GM18909 (cell line): ENCODE results near the gene TMEM234.

Source experiments
- ATAC-seq: cut with Tn5 transposase; IDR thresholded peaks from one replicate; pipeline ENCODE4 v1.9.1; 2021; ENCODE audit warnings: mild to moderate bottlenecking; ENCODE audit not compliant: unreplicated experiment, poor library complexity

Gene TMEM234

DNA sequence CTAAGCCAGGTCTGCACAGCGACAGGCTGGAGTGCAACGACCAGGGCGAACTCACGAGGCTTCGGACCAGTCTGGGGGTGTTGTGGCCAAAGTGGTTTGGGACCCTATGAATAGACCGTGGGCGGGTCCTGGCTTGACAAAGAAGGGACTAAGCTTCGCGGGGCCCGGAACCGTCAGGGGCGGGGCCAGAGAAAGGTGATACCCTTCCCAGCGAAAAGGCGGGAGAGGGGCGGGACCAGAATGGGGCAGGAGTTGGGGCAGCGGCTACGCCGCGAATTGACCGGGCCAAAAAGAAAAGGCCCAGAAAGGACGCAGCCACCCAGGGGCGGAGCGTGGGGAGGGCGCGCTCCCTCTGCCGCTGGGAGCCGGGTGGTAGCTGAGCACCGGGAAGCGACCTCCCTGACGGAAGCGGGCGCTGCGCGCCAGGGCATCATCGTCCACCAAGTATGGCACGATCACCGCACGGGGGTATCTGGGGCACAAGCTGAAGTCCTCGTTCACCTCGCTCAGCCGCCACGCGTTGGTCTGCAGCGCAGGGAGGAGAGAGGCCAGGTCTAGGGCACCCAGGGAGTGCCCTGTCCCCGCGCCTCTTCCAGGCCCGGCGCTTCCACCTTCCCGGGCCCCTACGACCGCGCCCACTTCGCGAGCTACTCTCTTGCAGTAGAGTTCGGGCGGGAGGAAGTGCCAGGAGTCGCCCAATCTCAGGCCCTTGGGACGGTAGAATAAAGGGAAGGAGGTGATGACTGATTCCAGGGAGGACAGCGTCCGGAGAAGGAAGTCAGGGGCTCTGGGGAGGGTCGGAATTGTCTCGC lies 18.2 kb upstream of the TMEM234 start:
- peak; percentile 56 for ATAC-seq

- ATAC-seq: no peak
Observed at GRCh38 chr1:32239790-32240139, 17.6 kb upstream of the TMEM234 start.

- ATAC-seq: no peak
Observed at GRCh38 chr1:32239337-32239736, 17.2 kb upstream of the TMEM234 start.

DNA sequence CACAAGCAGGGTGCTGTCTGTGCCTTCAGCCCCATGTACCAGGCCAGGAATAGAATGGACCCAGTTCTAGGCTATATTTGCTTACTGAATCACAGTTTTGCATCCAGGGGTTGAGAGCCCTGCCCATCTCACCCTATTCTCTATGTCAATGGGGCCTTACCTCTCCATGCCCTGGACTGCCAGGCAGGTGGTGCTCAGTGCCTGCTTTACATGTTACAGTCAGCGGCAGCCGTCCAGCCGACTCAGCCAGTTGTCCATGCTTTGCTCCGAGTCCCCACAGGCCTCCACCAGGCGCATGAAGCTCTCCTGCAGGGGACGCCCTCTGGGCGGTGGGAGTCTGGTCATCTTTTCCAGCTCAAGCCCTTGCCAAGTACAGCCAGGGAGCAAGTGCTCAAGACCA lies 12.6 kb upstream of the TMEM234 start:
- ATAC-seq: no peak

GRCh38 chr1:32232558-32233304 lies 10.6 kb upstream of the TMEM234 start:
- no peak for ATAC-seq

- ATAC-seq: no peak
Observed at GRCh38 chr1:32231843-32232432, 9.8 kb upstream of the TMEM234 start.

DNA sequence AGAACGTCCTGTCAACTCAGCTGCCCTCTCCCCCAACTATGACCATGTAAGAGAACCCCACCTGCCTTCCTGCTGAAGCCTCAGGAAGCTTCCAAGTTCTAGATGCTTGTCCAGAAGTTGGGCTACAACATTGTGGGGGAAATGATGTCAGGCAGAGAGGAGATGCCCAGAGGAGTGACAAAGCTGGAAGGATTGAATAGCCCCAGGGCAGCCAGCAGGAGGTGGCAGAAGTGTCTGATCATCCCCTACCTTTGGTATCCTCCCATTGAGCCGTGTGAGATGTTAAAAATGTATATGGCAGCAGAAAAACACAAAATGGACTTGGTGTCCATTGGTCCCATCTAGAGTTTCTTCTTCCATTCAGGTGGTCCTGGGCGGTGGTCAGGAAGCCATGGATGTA lies 6.6 kb upstream of the TMEM234 start:
- ATAC-seq: no peak

- no peak for ATAC-seq
Observed at GRCh38 chr1:32224285-32224684, 2.1 kb upstream of the TMEM234 start.

- no peak for ATAC-seq
Observed at GRCh38 chr1:32223683-32224082, 1.5 kb upstream of the TMEM234 start.

- ATAC-seq: no peak
Observed at GRCh38 chr1:32221581-32221979, 573 bp downstream of the TMEM234 start.

GRCh38 chr1:32220746-32221580 lies 1.2 kb downstream of the TMEM234 start:
- no peak for ATAC-seq

DNA sequence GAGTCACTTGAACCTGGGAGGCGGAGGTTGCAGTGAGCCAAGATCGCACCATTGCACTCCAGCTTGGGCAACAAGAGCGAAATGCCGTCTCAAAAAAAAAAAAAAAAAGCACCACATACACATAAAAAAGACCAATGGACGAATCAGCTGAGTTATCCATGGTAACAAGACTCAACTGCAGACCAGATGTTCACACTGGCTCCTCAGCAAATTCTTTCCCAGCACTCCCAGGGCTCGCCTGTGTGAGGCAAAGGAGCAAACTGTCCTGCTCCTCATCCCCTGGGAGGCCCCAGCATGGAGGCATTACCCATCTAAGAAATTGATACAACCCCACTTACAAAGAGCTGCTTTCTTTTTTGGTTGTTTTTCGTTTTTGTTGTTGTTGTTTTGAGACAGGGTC lies 3.1 kb downstream of the TMEM234 start:
- no peak for ATAC-seq

GRCh38 chr1:32216566-32216965 lies 5.6 kb downstream of the TMEM234 start:
- no peak for ATAC-seq

DNA sequence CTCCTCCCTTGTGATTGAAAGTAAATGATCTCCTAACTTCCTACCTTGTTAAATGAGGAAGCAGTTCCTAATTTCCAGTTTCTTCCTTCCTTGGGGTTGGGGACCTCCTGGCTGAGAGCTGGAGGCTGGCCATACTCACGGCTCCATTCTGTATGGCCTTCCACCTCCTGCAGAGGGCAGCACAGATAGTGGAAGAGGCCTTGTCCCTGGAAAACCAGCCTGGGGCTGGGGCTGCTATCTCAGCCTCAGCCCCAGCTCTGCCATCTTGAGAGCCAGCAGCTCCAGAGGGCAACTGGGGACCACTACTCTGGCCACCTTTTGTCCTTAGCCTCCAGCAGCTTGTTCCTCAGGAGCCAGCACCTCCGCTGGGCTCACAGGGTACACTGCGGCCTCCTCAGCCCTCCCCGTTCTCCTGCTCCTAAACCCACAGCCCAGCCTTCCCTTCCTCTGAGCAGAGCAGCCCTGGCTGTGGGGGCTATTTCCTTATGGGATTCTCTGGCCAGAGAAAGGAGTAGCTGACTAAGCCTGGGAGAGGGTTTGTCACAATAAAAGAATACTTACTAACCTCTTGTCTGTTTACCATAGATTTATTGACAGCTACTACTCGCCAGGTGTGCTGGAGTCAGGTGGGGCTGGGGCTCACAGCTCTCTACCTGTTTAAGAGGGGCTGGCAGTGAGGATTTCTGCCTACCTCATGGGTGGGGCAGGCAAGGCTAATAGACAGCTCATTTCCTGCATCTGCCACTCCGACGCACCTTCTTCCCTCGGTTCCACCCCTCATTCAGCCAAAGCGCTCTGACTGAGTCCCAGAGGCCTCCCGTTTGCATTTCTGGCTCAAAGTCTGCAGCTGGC lies 6.3 kb downstream of the TMEM234 start:
- ATAC-seq: no peak

DNA sequence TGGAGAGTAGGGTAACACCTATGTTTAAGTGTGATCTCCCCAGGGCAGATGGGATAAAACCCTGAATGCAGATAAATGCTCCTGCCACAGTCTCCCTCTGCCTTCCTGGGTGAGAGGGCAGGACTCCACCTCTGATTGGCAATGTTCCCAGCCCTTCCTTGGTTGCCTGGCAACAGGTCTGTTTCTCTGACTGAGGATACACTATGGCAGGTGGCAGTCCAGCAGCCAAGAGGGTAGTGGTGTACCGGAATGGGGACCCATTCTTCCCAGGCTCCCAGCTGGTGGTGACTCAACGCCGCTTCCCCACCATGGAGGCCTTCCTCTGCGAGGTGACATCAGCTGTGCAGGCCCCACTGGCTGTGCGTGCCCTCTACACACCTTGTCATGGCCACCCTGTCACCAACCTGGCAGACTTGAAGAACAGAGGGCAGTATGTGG lies 13.2 kb downstream of the TMEM234 start, which contains the start of gene DCDC2B:
DCDC2B (plus strand) TSS at position 199 of the 438 bp plus-strand sequence; CDS start at position 204, 5 bp downstream.
- ATAC-seq: no peak

GRCh38 chr1:32208469-32208868 lies 13.7 kb downstream of the TMEM234 start:
- no peak for ATAC-seq

DNA sequence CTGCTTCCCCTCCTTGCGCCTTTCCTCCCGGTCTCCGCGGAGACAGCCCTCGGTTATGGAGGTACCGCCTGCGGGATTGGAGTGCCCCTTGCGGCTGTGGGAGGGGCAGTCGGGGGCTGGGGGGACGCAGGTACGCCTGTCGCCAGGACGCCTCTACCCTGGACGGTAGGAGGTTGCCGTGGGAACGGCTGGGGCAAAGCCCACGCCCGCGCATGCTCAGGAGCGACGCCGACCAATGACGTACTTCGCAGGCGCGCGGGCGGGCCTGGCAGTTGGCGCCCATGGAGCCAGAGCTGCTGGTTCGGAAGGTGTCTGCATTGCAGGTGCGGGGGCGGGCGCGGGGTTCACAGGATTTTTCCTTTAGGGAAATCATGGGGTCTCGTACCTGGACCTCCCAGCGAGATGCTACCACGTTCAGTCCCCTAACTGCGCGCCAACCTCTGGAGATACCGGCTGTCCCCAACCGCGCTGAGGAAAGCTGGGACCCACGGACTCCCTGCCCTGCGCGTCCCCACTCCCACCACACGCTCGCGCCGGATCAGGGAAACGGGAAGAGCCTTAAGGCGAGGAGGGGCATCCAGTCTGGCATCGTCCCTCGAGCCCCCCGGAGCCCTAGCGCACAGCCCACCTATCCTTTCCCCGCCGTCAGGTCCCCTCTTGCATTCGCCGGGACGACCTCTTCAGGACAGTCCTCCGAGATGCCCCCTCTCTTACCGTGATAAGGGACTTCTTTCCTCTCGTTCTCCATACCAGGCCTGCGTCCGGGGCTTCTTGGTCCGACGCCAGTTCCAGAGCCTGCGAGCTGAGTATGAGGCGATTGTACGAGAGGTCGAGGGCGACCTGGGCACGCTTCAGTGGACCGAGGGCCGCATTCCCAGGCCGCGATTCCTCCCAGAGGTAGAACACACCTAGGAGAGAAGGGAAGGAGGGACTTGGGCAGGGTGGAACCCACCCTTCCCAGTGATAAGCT lies 16.5 kb downstream of the TMEM234 start, which contains the start of gene IQCC:
IQCC (plus strand) TSS at position 271 of the 970 bp plus-strand sequence; CDS start at position 282, 11 bp downstream.
- ATAC-seq: peak; percentile 51

DNA sequence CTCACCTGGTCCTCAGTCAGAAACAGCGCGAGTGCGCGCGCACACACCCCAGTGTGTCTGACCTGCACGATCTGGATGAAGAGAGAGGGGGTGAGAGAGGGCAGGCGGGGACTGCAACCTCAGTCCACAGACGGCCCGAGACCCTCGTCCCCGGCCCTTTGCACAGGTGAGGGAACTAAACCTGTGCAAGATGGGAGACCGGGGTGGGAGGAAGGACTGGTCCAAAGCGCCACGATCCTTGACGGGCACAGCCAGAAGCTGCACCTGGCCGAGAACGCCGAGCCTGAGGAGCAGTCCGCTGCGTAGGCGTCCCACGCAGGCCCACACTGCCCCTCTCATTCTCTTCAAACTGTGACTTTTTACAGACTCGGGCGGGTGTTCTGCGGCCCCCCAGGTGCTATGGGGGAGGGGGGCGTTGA lies 17.2 kb downstream of the TMEM234 start:
- no peak for ATAC-seq
